Measurements from ENCODE around the gene SH3BP2.

DNA sequence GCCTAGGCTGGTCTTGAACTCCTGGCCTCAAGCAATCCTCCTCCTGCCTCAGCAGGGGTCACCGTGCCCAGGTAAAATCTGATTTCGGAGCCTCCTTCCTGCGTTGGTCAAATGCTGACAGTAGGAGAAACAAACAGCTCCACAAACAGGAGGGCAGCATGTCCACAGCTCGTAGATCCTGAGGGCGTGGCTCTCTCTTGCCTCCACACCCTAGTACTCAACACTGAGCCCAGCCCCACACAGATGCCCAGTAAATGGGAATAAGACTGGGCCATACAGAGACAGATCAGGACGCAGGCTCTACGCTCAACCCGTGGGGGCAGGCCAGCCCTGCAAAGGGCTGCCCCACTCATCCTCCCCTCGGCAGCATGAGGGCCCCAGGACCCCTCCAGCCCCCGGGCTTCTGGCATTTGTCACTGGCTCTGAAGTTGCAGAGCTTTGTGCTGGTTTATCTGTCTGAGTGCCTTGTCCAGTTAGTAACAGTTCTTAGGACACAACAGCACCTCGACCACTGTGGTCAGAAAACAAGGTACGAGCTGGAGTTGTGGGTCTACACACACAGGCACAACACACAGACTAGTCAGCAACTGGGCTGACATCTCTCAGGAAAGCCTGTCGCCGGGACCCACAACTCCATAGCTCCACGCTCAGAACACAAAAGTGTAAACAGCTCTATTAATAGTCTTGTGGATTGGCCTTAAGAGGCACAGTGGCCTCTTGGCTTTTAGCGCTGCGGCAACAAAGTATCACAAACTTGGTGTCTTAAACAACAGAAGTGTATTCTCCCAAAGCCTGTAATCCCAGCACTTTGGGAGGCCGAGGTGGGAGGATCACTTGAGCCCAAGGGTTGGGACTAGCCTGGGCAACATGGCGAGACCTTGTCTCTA is 41.9 kb upstream of the SH3BP2 start:
- no peak for TF ChIP-seq POLR2AphosphoS5 (IDR thresholded peaks at IDR 0.05)
- TF ChIP-seq, protein P1, sequence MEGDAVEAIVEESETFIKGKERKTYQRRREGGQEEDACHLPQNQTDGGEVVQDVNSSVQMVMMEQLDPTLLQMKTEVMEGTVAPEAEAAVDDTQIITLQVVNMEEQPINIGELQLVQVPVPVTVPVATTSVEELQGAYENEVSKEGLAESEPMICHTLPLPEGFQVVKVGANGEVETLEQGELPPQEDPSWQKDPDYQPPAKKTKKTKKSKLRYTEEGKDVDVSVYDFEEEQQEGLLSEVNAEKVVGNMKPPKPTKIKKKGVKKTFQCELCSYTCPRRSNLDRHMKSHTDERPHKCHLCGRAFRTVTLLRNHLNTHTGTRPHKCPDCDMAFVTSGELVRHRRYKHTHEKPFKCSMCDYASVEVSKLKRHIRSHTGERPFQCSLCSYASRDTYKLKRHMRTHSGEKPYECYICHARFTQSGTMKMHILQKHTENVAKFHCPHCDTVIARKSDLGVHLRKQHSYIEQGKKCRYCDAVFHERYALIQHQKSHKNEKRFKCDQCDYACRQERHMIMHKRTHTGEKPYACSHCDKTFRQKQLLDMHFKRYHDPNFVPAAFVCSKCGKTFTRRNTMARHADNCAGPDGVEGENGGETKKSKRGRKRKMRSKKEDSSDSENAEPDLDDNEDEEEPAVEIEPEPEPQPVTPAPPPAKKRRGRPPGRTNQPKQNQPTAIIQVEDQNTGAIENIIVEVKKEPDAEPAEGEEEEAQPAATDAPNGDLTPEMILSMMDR (IDR thresholded peaks at IDR 0.05) = no peak
- TF ChIP-seq EP300 (IDR thresholded peaks at IDR 0.05) = no peak
